ENCODE data around the gene MOCS3. TPM values are rescaled to one million over a fixed set of nuclear protein-coding genes. Genes with fewer than 3 reads are reported as not detected.

Gene MOCS3
- total and polyA plus RNA-seq, 2 experiments from 2014 or later = 4.0 to 8.6 TPM

- Histone ChIP-seq H3K9me2 (replicated peaks; ENCODE audit: insufficient read depth) (no peaks in the 10 kb centered on the region), H3K27ac (peak overlapping the region; percentile 100), H3K4me3 (no peak overlapping the region), H3K36me3 (replicated peaks; ENCODE audit: insufficient read depth, low read depth) (no peaks in the 10 kb centered on the region), H3K4me2 (peak overlapping the region; percentile 83), H2AFZ (peak overlapping the region; percentile 96), H4K20me1 (ENCODE audit: insufficient read depth, poor library complexity, severe bottlenecking) (peaks cover 29% of the 10 kb centered on the region), H3K27me3 (no peaks in the 10 kb centered on the region), H3K4me1 (ENCODE audit: insufficient read depth) (peaks cover 31% of the 10 kb centered on the region), H3K9me3 (ENCODE audit: low read depth) (no peaks in the 10 kb centered on the region), H3K79me2 (peaks cover 34% of the 10 kb centered on the region)
- DNase-seq (ENCODE audit: low spot score) = no peak
- 58% methylated on average over 6 of the region's 6 CpGs for WGBS (ENCODE audit: low lambda C conversion rate, missing lambda C conversion rate)
- TF ChIP-seq EZH2 (IDR thresholded peaks at IDR 0.05; ENCODE audit: borderline replicate concordance) (no peak), EZH2phosphoT487 (IDR thresholded peaks at IDR 0.05; ENCODE audit: low read depth, severe bottlenecking, unreplicated experiment) (no peak)
- TF ChIP-seq, protein P1, sequence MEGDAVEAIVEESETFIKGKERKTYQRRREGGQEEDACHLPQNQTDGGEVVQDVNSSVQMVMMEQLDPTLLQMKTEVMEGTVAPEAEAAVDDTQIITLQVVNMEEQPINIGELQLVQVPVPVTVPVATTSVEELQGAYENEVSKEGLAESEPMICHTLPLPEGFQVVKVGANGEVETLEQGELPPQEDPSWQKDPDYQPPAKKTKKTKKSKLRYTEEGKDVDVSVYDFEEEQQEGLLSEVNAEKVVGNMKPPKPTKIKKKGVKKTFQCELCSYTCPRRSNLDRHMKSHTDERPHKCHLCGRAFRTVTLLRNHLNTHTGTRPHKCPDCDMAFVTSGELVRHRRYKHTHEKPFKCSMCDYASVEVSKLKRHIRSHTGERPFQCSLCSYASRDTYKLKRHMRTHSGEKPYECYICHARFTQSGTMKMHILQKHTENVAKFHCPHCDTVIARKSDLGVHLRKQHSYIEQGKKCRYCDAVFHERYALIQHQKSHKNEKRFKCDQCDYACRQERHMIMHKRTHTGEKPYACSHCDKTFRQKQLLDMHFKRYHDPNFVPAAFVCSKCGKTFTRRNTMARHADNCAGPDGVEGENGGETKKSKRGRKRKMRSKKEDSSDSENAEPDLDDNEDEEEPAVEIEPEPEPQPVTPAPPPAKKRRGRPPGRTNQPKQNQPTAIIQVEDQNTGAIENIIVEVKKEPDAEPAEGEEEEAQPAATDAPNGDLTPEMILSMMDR (IDR thresholded peaks at IDR 0.05; ENCODE audit: poor library complexity) = no peak
Observed at GRCh38 chr20:50932016-50932485, 26.6 kb upstream of the MOCS3 start.

- Histone ChIP-seq H3K4me3 (no peak overlapping the region), H3K4me1 (ENCODE audit: insufficient read depth) (peaks cover 23% of the 10 kb centered on the region), H3K27me3 (no peaks in the 10 kb centered on the region), H2AFZ (no peak overlapping the region), H3K4me2 (peak overlapping the region; percentile 83), H3K36me3 (replicated peaks; ENCODE audit: insufficient read depth, low read depth) (no peaks in the 10 kb centered on the region), H3K9me3 (ENCODE audit: low read depth) (no peaks in the 10 kb centered on the region), H3K79me2 (peaks cover 27% of the 10 kb centered on the region), H4K20me1 (ENCODE audit: insufficient read depth, poor library complexity, severe bottlenecking) (peaks cover 21% of the 10 kb centered on the region), H3K9me2 (replicated peaks; ENCODE audit: insufficient read depth) (no peaks in the 10 kb centered on the region), H3K27ac (peak overlapping the region; percentile 100)
- TF ChIP-seq, protein P1 (IDR thresholded peaks at IDR 0.05; ENCODE audit: poor library complexity) = no peak
- TF ChIP-seq EZH2 (IDR thresholded peaks at IDR 0.05; ENCODE audit: borderline replicate concordance) (no peak), EZH2phosphoT487 (IDR thresholded peaks at IDR 0.05; ENCODE audit: low read depth, severe bottlenecking, unreplicated experiment) (no peak)
- no peak for DNase-seq (ENCODE audit: low spot score)
- WGBS (ENCODE audit: low lambda C conversion rate, missing lambda C conversion rate) = 50% methylated on average over 1 of the region's 1 CpG
Observed at GRCh38 chr20:50932691-50933280, 25.8 kb upstream of the MOCS3 start.

DNA sequence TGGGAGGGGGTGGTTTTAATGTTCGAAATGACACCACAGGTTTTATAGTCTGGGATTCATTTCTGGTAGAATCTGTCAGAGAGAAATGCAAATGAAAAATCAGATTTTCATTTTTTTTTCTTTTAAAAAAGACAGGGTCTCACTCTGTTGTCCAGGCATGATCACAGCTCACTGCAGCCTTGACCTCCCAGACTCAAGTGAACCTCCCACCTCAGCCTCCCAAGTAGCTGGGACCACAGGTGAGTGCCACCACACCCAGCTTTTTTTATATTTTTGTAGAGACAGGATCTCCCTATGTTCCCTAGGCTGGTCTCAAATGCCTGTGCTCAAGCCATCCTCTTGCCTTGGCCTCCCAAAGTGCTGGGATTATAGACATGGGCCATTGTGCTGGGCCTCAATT lies 25.0 kb upstream of the MOCS3 start:
- no peak for DNase-seq (ENCODE audit: low spot score)
- no peaks in the 10 kb centered on the region for H3K9me3 ChIP-seq (ENCODE audit: low read depth)
- peaks cover 15% of the 10 kb centered on the region for H3K4me1 ChIP-seq (ENCODE audit: insufficient read depth)
- WGBS (ENCODE audit: low lambda C conversion rate, missing lambda C conversion rate) = 87% methylated on average over 1 of the region's 1 CpG
- H3K4me3 ChIP-seq = no peak overlapping the region
- peaks cover 19% of the 10 kb centered on the region for H3K79me2 ChIP-seq
- H3K27me3 ChIP-seq = no peaks in the 10 kb centered on the region
- peaks cover 13% of the 10 kb centered on the region for H4K20me1 ChIP-seq (ENCODE audit: insufficient read depth, poor library complexity, severe bottlenecking)
- TF ChIP-seq EZH2phosphoT487 (IDR thresholded peaks at IDR 0.05; ENCODE audit: low read depth, severe bottlenecking, unreplicated experiment) = no peak
- TF ChIP-seq EZH2 (IDR thresholded peaks at IDR 0.05; ENCODE audit: borderline replicate concordance) = no peak
- TF ChIP-seq, protein P1 (IDR thresholded peaks at IDR 0.05; ENCODE audit: poor library complexity) = no peak
- no peak overlapping the region for H2AFZ ChIP-seq
- H3K27ac ChIP-seq = peak overlapping the region; percentile 15
- no peak overlapping the region for H3K4me2 ChIP-seq
- H3K36me3 ChIP-seq (replicated peaks; ENCODE audit: insufficient read depth, low read depth) = no peaks in the 10 kb centered on the region
- no peaks in the 10 kb centered on the region for H3K9me2 ChIP-seq (replicated peaks; ENCODE audit: insufficient read depth)
